KOPT-K1 (cell line): Measurements from ENCODE around the gene ORM2.
"Not testable (repeated sequence)": the region's sequence is repeated elsewhere in the genome, so short reads cannot be mapped to it uniquely, and the experiment has no call there.

Source experiments
- H3K27ac ChIP-seq: fragments of 200-600 bp; sonication (generic); 2 replicates; pipeline ENCODE4 v1.5.1; 2016; ENCODE audit warnings: antibody characterized with exemption, mild to moderate bottlenecking, low read depth, low read length; ENCODE audit not compliant: poor library complexity, severe bottlenecking
- H3K36me3 ChIP-seq: fragments of 200-600 bp; sonication (generic); 2 replicates; pipeline ENCODE4 v1.5.1; 2017; ENCODE audit warnings: antibody characterized with exemption, mild to moderate bottlenecking, low read length, moderate library complexity; ENCODE audit not compliant: insufficient read depth
- H3K9me3 ChIP-seq: fragments of 200-600 bp; sonication (generic); 2 replicates; pipeline ENCODE4 v1.5.1; 2017; ENCODE audit warnings: antibody characterized with exemption, low read length, mild to moderate bottlenecking; ENCODE audit not compliant: insufficient read depth, poor library complexity, severe bottlenecking

Gene ORM2

DNA sequence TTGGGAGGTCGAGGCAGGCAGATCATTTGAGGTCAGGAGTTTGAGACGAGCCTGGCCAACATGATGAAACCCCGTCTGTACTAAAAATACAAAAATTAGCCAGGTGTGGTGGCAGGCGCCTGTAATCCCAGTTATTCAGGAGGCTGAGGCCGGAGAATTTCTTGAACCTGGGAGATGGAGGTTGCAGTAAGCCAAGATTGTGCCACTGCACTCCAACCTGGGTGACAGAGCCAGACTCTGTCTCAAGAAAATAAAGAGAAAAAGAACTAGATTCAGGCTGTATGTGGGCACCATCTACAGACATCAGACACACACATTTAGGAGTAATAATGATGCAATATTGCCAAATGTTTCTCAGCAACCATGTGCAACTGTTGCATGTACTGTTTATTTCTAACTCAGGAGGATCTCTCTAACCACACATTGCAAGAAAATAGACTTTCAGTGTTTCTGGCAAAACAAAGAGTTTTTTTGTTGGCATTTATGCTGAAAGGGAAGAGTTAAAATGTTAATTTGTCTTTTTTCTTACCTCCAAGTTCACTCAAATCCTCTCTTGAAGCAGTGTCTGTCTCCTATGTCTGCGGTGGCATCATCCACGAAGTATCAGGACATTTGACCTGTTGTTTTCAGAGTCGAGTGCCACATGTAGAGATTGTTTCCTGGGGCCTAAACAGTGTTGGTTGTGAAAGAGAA is 11.9 kb upstream of the ORM2 start:
- no peaks in the 10 kb centered on the region for H3K36me3 ChIP-seq

DNA sequence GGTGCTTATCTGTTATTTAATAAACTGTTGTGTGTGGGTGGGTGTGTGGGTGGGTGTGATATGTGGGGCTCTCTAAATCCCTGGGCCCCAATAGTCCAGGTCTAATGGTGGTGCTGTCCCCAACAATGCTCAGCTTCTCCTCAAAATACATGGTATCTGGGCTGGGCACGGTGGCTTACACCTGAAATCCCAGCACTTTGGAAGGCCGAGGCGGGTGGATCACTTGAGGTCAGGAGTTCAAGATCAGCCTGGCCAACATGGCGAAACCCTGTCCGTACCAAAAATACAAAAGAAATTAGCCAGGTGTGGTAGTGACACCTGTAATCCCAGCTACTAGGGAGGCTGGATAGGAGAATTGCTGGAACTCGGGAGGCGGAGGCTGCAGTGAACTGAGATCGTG is 11.3 kb upstream of the ORM2 start:
- Histone ChIP-seq H3K36me3 (no peaks in the 10 kb centered on the region), H3K27ac (no peak overlapping the region)

More for the DNA sequence above, 11.9 kb upstream of the ORM2 start:
- no peak overlapping the region for H3K27ac ChIP-seq
- no peaks in the 10 kb centered on the region for H3K9me3 ChIP-seq

DNA sequence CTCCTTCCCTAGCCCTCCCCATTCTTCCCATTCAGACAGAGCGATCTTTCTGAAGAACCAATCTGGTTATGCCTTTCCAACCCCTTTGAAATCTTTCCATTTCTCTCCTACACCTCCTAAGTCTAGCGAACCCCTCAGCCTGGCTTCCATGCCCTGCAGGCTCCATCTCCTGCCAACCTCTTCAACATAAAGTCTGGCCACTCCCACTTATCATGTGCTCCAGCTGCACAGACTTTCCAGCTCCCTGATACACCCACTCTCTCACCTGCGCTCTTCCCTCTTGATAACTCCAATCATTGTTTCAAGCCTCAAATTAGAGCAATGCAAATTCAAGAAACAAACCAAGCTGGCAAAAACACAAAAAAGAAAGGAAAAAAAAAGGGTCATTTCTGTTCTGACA is 10.5 kb upstream of the ORM2 start:
- Histone ChIP-seq H3K27ac (no peak overlapping the region), H3K9me3 (no peaks in the 10 kb centered on the region), H3K36me3 (no peaks in the 10 kb centered on the region)

More for the DNA sequence above, 11.3 kb upstream of the ORM2 start:
- no peaks in the 10 kb centered on the region for H3K9me3 ChIP-seq

DNA sequence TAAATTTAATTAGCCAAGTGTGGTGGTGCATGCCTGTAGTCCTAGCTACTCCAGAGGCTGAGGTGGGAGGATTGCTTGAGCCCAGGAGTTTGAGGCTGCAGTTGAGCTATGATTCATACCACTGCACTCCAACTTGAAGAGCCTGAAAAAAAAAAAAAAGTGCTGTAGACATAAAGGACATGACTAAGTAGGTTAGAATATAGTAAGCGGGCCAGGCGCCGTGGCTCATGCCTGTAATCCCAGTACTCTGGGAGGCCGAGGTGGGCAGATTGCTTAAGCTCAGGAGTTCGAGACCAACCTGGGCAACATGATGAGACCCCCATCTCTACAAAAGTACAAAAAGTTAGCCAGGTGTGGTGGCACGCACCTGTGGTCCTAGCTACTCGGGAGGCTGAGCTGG is 9.0 kb upstream of the ORM2 start:
- not testable (repeated sequence) for H3K9me3 ChIP-seq, H3K36me3 ChIP-seq, H3K27ac ChIP-seq

DNA sequence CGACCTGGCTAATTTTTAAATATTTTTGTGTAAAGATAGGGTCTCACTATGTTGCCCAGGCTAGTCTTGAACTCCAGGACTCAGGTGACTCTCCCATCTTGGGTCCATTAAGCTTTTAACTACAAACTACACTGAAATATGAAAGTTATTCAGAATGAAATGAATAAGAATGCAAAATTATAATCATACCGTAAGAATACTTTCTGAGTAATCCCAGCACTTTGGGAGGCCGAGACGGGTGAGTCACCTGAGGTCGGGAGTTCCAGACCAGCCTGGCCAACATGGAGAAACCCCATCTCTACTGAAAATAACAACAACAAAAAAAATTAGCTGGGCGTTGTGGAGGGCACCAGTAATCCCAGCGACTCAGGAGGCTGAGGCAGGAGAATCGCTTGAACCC is 7.9 kb upstream of the ORM2 start:
- Histone ChIP-seq H3K27ac (no peak overlapping the region), H3K9me3 (no peaks in the 10 kb centered on the region), H3K36me3 (no peaks in the 10 kb centered on the region)

DNA sequence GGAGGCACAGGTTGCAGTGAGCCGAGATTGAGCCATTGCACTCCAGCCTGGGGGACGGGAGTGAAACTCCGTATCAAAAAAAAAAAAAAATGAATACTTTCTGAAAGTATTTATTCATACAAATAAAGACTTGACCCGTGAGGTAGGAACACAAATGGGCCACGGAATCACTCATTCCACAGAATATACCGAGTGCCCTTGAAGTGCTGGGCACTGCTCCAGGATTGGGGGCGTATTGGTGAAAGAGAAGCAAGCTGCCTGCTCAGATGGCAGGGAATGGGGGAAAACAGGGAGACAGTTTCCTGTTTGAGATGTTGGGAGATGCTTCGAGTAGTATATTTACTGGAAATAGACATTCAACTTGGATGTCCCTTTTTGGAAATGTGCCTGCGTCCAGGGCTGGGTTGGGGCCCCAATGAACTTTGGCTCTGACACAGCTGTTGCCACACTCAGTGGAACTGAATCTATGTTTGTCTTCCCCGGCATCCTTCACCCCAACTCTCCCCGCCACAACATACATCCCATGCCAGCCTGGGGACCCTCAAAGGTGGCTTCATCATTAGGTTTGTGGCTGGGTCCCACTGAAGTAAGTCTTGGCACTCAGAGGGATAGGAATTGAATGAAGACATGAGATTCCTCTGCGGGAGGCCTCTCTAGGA is 7.4 kb upstream of the ORM2 start:
- H3K27ac ChIP-seq, H3K9me3 ChIP-seq, H3K36me3 ChIP-seq: not testable (repeated sequence)

DNA sequence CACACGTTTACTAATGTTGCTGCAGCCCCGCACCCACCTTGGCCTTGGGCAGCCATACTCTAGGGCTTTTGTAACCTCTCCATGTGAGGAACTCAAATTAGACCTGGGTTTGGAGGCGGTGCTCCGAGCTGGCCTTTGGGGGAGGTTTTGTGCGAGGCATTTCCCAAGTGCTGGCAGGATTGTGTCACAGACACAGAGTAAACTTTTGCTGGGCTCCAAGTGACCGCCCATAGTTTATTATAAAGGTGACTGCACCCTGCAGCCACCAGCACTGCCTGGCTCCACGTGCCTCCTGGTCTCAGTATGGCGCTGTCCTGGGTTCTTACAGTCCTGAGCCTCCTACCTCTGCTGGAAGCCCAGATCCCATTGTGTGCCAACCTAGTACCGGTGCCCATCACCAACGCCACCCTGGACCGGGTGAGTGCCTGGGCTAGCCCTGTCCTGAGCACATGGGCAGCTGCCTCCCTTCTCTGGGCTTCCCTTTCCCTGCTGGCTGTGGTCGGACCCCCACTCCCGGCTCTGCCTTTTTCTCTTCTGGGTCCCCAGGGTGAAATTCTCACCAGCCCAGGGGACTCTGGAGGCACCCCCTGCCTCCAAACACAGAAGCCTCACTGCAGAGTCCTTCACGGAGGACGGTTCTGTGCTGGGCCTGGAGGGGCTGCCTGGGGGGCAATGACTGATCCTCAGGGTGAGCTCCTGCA is 6.7 kb upstream of the ORM2 start, which contains the start of gene ORM1:
Gene ORM1, plus strand, starts transcription at position 268 of the 701 bp plus-strand sequence. Its CDS starts 36 bp downstream, at position 304.
- H3K36me3 ChIP-seq, H3K9me3 ChIP-seq, H3K27ac ChIP-seq: not testable (repeated sequence)

DNA sequence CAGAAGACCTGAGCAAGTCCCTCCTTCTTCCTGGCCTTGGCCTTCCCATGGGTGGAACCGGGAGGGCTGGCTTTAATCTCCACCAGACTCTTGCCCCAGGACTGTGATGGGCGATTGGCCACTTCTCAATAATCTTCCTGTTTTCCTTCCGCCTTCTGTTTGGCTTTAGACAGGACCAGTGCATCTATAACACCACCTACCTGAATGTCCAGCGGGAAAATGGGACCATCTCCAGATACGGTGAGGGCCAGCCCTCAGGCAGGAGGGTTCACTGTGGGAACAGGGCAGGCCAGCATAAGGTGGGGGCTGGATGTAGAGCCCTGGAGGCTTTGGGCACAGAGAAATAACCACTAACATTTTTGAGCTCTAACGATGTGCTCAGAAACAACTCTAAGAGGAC is 5.8 kb upstream of the ORM2 start:
- H3K27ac ChIP-seq, H3K9me3 ChIP-seq, H3K36me3 ChIP-seq: not testable (repeated sequence)

DNA sequence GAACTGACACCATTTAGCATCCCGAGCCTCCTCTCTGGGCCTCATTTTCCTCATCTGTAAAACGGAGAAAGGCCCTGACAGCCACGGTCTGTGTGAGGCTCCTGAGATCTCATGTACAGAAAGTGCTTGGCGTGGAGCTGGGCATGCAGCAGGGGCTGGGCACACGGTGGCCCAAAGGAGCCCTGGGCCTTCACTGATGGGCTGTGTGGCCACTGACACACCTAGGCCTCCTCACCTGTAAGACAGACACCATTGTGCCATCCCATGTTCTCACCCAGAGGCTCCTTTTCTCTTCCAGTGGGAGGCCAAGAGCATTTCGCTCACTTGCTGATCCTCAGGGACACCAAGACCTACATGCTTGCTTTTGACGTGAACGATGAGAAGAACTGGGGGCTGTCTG is 5.2 kb upstream of the ORM2 start:
- H3K27ac ChIP-seq, result no peak overlapping the region
- H3K36me3 ChIP-seq, result no peaks in the 10 kb centered on the region
- H3K9me3 ChIP-seq, result no peaks in the 10 kb centered on the region

DNA sequence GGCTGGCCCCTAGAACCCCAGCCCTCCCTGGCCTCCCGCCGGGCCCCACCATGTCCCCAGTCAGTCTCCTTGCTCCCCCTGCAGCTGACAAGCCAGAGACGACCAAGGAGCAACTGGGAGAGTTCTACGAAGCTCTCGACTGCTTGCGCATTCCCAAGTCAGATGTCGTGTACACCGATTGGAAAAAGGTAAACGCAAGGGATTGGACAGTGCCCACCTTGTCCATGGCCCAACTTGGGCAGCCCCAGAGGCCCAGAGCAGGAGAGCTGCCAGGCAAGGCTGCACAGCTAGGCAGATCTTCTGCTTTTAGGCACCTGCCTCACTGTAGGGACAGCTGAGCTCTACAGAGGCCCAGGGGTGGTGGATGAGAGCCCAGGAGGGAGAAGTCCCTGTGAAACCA is 4.7 kb upstream of the ORM2 start:
- not testable (repeated sequence) for H3K27ac ChIP-seq, H3K36me3 ChIP-seq, H3K9me3 ChIP-seq

DNA sequence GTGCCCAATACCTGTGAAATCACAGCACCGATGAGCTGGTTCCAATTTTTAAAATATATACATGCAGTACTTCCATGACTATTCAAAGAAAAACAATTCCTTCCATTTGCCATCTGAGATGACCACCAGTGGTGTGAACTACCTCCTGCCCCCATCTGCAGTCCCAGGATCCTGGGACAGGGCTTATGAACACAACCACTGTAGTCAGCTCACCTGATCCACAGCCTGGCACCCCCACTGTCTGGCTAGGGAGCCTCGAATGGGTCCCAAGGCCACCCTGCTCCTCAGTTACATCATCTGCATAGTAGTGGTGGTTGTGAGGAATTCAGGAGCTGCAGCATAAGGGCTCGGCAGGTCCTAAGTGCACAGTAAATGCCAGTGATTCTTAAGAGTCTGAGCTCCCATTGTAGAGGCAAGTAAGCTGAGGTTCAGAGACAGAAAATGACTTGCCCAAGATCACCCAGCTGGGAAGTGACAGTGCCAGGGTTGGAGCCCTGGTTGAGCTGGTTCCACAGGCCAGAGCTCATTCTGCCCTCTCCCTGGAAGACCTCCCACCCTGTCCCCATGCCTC is 3.9 kb upstream of the ORM2 start:
- H3K36me3 ChIP-seq, H3K9me3 ChIP-seq, H3K27ac ChIP-seq: not testable (repeated sequence)

DNA sequence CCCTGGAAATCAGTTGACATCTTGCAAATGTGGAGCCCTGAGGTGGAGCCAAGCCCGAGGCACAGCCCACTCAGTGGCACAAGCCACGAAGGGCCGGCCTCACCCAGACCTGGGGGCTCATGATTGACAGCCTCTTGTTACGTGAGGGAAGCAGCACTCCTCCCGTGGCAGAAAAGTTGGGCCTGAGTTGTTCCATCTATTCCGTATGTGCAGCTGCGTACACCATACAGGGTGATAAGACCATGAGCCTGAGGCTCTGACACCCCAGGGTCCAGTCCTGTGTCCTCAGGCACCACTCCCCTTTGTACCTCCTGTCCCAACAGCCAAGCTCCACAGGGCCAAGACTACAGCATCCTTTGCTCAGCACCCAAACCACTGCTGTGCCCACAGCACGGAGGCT is 1.9 kb upstream of the ORM2 start:
- Histone ChIP-seq H3K36me3 (no peaks in the 10 kb centered on the region), H3K9me3 (no peaks in the 10 kb centered on the region), H3K27ac (no peak overlapping the region)

DNA sequence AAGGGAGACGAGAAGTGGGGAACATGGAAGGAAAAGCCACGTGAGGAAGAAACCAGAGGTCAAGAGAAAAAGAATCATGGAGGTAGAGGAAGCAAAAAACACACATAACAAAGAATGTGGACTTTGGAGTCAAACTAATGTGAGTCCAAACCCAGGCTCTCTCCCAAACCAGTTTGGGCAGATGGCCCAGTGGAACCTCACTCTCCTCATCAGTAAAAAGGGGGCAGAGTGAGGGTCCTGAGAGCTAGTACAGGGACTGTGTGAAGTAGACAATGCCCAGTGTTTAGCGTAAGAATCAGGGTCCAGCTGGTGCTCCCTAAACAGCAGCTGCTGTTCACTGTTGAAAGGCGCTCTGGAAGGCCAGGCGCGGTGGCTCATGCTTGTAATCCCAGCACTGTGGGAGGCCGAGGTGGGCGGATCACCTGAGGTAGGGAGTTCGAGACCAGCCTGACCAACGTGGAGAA is 1.3 kb upstream of the ORM2 start:
- not testable (repeated sequence) for H3K36me3 ChIP-seq, H3K9me3 ChIP-seq, H3K27ac ChIP-seq

DNA sequence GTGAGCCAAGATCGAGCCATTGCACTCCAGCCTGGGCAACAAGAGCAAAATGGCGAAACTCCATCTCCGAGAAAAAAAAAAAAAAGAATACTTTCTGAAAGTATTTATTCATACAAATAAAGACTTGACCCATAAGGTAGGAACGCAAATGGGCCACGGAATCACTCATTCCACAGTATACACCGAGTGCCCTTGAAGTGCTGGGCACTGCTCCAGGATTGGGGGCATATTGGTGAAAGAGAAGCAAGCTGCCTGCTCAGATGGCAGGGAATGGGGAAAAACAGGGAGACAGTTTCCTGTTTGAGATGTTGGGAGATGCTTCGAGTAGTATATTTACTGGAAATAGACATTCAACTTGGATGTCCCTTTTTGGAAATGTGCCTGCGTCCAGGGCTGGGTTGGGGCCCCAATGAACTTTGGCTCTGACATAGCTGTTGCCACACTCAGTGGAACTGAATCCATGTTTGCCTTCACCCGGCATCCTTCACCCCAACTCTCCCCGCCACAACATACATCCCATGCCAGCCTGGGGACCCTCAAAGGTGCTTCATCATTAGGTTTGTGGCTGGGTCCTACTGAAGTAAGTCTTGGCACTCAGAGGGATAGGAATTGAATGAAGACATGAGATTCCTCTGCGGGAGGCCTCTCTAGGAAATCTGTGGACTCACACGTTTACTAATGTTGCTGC is 588 bp upstream of the ORM2 start:
- H3K27ac ChIP-seq, H3K9me3 ChIP-seq, H3K36me3 ChIP-seq: not testable (repeated sequence)

DNA sequence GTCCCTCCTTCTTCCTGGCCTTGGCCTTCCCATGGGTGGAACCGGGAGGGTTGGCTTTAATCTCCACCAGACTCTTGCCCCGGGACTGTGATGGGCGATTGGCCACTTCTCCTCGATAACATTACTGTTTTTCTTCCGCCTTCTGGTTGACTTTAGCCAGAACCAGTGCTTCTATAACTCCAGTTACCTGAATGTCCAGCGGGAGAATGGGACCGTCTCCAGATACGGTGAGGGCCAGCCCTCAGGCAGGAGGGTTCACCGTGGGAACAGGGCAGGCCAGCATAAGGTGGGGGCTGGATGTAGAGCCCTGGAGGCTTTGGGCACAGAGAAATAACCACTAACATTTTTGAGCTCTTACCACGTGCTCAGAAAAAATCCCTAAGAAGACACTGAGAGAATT is 967 bp downstream of the ORM2 start:
- Histone ChIP-seq H3K27ac (no peak overlapping the region), H3K36me3 (peaks cover 13% of the 10 kb centered on the region), H3K9me3 (no peaks in the 10 kb centered on the region)
